Measurements from ENCODE around the gene KCNAB1.

- TF ChIP-seq SP1 (IDR thresholded peaks at IDR 0.05), result no peak
- no peak for TF ChIP-seq L3MBTL2 (conservative IDR thresholded peaks at IDR 0.05)
- no peak for TF ChIP-seq BHLHE40 (IDR thresholded peaks at IDR 0.05; ENCODE audit: borderline replicate concordance)
- no peak for TF ChIP-seq FOXK2 (IDR thresholded peaks at IDR 0.05)
Measured at GRCh38 chr3:156150434-156151066, 30.2 kb downstream of the KCNAB1 start.

Data from HEK293T (cell line).